OCI-LY1 (cell line): ENCODE results near the gene ZNF530.

ENCODE experiments used
- H2AFZ ChIP-seq: fragments of 200-600 bp; sonication (generic), shearing (Covaris generic); 2 replicates; pipeline ENCODE4 v1.6.0; 2014; ENCODE audit warnings: antibody characterized with exemption, mild to moderate bottlenecking, low read length
- H3F3A ChIP-seq: fragments of 200-600 bp; sonication (generic), shearing (Covaris generic); 2 replicates; pipeline ENCODE4 v1.6.0; 2014; ENCODE audit warnings: mild to moderate bottlenecking, antibody characterized with exemption, low read length, moderate library complexity; ENCODE audit not compliant: insufficient read depth
- H3K27ac ChIP-seq: fragments of 200-600 bp; sonication (generic); 2 replicates; pipeline ENCODE4 v1.5.1; 2014; ENCODE audit warnings: low read length, mixed run types, mild to moderate bottlenecking, low read depth; ENCODE audit not compliant: poor library complexity, severe bottlenecking
- H3K27me3 ChIP-seq: fragments of 200-600 bp; sonication (generic); 2 replicates; pipeline ENCODE4 v1.6.0; 2014; ENCODE audit warnings: antibody characterized with exemption, mild to moderate bottlenecking, low read length, moderate library complexity; ENCODE audit not compliant: insufficient read depth
- H3K36me3 ChIP-seq: fragments of 200-600 bp; sonication (generic); 2 replicates; pipeline ENCODE4 v1.6.1; 2014; ENCODE audit warnings: mild to moderate bottlenecking, antibody characterized with exemption, low read length, moderate library complexity, mixed read lengths; ENCODE audit not compliant: insufficient read depth
- H3K4me1 ChIP-seq: fragments of 200-600 bp; sonication (generic); 2 replicates; pipeline ENCODE4 v1.5.1; 2014; ENCODE audit warnings: mild to moderate bottlenecking, low read length, moderate library complexity; ENCODE audit not compliant: insufficient read depth, severe bottlenecking
- H3K4me2 ChIP-seq: fragments of 200-600 bp; sonication (generic), shearing (Covaris generic); 2 replicates; pipeline ENCODE4 v1.6.1; 2014; ENCODE audit warnings: low read length
- H3K4me3 ChIP-seq: fragments of 200-600 bp; sonication (generic); 2 replicates; pipeline ENCODE4 v1.5.1; 2014; ENCODE audit warnings: low read length, low read depth, mild to moderate bottlenecking, mixed read lengths; ENCODE audit not compliant: poor library complexity, severe bottlenecking
- H3K79me2 ChIP-seq: fragments of 200-600 bp; shearing (Covaris generic); 2 replicates; pipeline ENCODE4 v1.6.1; 2016; ENCODE audit warnings: mixed run types, low read length, mixed read lengths; ENCODE audit not compliant: insufficient read depth
- H3K9ac ChIP-seq: fragments of 200-600 bp; sonication (generic), shearing (Covaris generic); 2 replicates; pipeline ENCODE4 v1.6.1; 2014; ENCODE audit warnings: mild to moderate bottlenecking, low read length, mixed read lengths
- H3K9me2 ChIP-seq: fragments of 200-600 bp; sonication (generic), shearing (Covaris generic); 2 replicates; pipeline ENCODE4 v1.6.1; 2014; ENCODE audit warnings: low read depth, mild to moderate bottlenecking, low read length, mixed read lengths
- H3K9me3 ChIP-seq: fragments of 200-600 bp; shearing (Covaris generic); 2 replicates; pipeline ENCODE4 v1.6.1; 2014; ENCODE audit warnings: low read length, mixed read lengths
- H4K20me1 ChIP-seq: fragments of 200-600 bp; sonication (generic), shearing (Covaris generic); 2 replicates; pipeline ENCODE4 v1.6.0; 2016; ENCODE audit warnings: mild to moderate bottlenecking, low read length; ENCODE audit not compliant: insufficient read depth
- CTCF ChIP-seq: fragments of 200-600 bp; sonication (generic), shearing (Covaris generic); IDR thresholded peaks from 2 replicates; pipeline ENCODE4 v1.5.1; 2017; ENCODE audit warnings: mild to moderate bottlenecking, antibody characterized with exemption, low read length, moderate library complexity, mixed read lengths
- EZH2 ChIP-seq: fragments of 200-600 bp; sonication (generic), shearing (Covaris generic); IDR thresholded peaks from 2 replicates; pipeline ENCODE4 v1.8.0; 2017; ENCODE audit warnings: borderline replicate concordance, mixed run types, mild to moderate bottlenecking, antibody characterized with exemption, low read length, moderate library complexity, mixed read lengths

ZNF530 gene

DNA sequence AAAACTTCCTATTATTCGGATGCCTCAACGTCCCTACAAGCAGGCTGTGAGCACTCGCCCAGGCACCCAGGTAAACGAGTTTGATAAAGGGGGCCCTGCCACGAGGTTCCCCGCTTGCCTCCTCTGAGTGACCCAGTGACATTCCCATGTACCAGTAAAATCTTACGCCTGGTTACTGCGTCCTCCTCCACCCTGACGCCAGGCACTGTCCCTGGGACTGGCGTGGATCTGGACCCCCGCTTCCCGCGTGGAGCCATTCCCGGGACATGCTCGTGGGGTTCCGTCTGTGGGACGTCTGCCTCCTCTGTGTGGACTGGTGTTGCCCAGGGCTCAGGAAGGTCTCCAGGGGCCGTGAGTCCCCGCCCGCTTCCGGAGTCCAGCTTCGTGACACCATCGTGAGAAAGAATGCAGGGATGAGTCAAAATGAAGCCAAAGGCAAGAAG, 39.6 kb upstream of the ZNF530 start:
- no peak overlapping the region for H3K9ac ChIP-seq
- no peaks in the 10 kb centered on the region for H4K20me1 ChIP-seq
- peak overlapping the region; percentile 63 for H3K4me2 ChIP-seq
- TF ChIP-seq EZH2 (no peak), CTCF (no peak)
- peaks cover 15% of the 10 kb centered on the region for H3K36me3 ChIP-seq
- H2AFZ ChIP-seq, result no peak overlapping the region; the same call in 1 of the 2 replicates
- H3K27me3 ChIP-seq, result no peaks in the 10 kb centered on the region
- no peaks in the 10 kb centered on the region for H3K9me2 ChIP-seq
- peaks cover 20% of the 10 kb centered on the region for H3K9me3 ChIP-seq
- H3K27ac ChIP-seq, result no peak overlapping the region
- H3K79me2 ChIP-seq, result no peaks in the 10 kb centered on the region
- peaks cover 13% of the 10 kb centered on the region for H3K4me1 ChIP-seq
- H3F3A ChIP-seq, result no peaks in the 10 kb centered on the region
- H3K4me3 ChIP-seq, result peak overlapping the region; percentile 75

- no peaks in the 10 kb centered on the region for H3K27me3 ChIP-seq
- no peaks in the 10 kb centered on the region for H3K79me2 ChIP-seq
- peaks cover 40% of the 10 kb centered on the region for H3K9me3 ChIP-seq
- H3K36me3 ChIP-seq, result no peaks in the 10 kb centered on the region
- H3K27ac ChIP-seq, result no peak overlapping the region
- H3K9ac ChIP-seq, result no peak overlapping the region
- H2AFZ ChIP-seq, result no peak overlapping the region
- H4K20me1 ChIP-seq, result no peaks in the 10 kb centered on the region
- H3K9me2 ChIP-seq, result no peaks in the 10 kb centered on the region
- H3K4me3 ChIP-seq, result no peak overlapping the region
- TF ChIP-seq EZH2 (no peak), CTCF (no peak)
- no peaks in the 10 kb centered on the region for H3F3A ChIP-seq
- no peak overlapping the region for H3K4me2 ChIP-seq
- peaks cover 6% of the 10 kb centered on the region for H3K4me1 ChIP-seq
Observed at GRCh38 chr19:57563547-57563946, 36.1 kb upstream of the ZNF530 start.

DNA sequence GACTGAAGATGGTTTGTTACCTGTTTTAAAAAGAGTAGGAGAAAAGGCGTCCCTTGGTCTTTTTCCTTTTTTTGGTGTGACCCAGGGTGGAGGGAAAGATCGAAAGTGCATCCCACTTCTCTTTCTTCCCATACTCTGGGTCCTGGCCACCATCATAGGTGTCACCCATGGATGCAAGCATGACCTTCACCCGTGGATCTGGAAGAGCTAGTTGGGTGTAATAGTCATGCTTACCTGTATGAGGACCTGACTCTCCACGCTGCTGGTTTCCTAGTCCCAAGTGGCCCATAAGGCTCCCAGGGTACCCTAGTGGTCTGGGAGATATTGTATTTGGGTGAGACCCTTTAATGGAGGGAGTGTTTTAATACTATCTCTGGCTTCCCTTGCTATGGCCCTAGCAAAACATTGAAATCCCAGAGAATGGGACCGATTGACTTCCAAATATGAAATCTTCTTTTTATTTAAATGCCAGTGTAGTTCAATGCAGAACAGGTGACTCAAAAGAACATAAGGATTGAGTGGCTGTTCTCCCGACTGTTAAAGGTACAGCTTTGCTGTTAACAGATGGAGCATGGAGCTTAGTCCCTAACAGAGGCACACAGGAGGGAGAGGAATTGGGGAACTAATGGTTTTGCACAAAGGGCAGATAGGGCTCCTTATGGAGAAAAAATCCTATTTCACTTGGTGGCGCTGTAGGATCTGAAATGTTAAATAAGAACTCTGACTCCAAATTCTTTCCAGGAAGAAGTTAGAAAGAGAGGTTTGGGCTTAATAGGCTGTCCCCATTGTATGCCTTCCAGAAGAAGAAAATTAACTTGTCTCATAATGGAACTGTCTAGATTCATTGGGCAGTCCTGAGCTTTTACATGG, 33.1 kb upstream of the ZNF530 start:
- Histone ChIP-seq H3K79me2 (no peaks in the 10 kb centered on the region), H3K27ac (no peak overlapping the region), H2AFZ (no peak overlapping the region), H3K9me2 (no peaks in the 10 kb centered on the region), H3K9me3 (peaks cover 46% of the 10 kb centered on the region), H3K36me3 (peaks cover 10% of the 10 kb centered on the region), H3K4me1 (no peaks in the 10 kb centered on the region), H3K9ac (no peak overlapping the region), H4K20me1 (no peaks in the 10 kb centered on the region), H3K4me3 (no peak overlapping the region), H3K4me2 (no peak overlapping the region), H3K27me3 (no peaks in the 10 kb centered on the region), H3F3A (no peaks in the 10 kb centered on the region)
- TF ChIP-seq EZH2 (no peak), CTCF (no peak)
